ENCODE data around the gene CNTF. TPM values are rescaled to one million over a fixed set of nuclear protein-coding genes. Genes with fewer than 3 reads are reported as not detected.

The CNTF gene
- total and polyA plus RNA-seq, 2 experiments from 2014 or later, result 0.24 to 1.8 TPM

GRCh38 chr11:58582437-58582836 is 40.0 kb upstream of the CNTF start (continued):
- TF ChIP-seq ZNF462 (CRISPR knock-in tag; IDR thresholded peaks at IDR 0.05) (no peak), NANOG (IDR thresholded peaks at IDR 0.05; ENCODE audit: borderline replicate concordance) (no peak), STAT1 (IDR thresholded peaks at IDR 0.05; ENCODE audit: unreplicated experiment) (no peak), EZH2phosphoT487 (IDR thresholded peaks at IDR 0.05; ENCODE audit: unreplicated experiment) (no peak), CREB1 (CRISPR knock-in tag; IDR thresholded peaks at IDR 0.05; ENCODE audit: low read depth) (no peak), ZNF114 (CRISPR knock-in tag; IDR thresholded peaks at IDR 0.05) (no peak), CTCF (conservative IDR thresholded peaks at IDR 0.05; ENCODE audit: low read depth in 2 of 2) (no peak), EZH2 (IDR thresholded peaks at IDR 0.05; ENCODE audit: low read depth, unreplicated experiment) (no peak), POLR2AphosphoS5 (IDR thresholded peaks at IDR 0.05; ENCODE audit: low read depth) (no peak), ZNF331 (CRISPR knock-in tag; IDR thresholded peaks at IDR 0.05; ENCODE audit: low read depth) (no peak), ETS1 (IDR thresholded peaks at IDR 0.05) (no peak), JUNB (IDR thresholded peaks at IDR 0.05; ENCODE audit: unreplicated experiment) (no peak)

Measured in GM23338 (cell line).